GM23338 (cell line): ENCODE results near the gene EIF4E3. TPM values are rescaled to one million over a fixed set of nuclear protein-coding genes. Genes with fewer than 3 reads are reported as not detected.

Source experiments
- ATAC-seq: fragments of 200-7000 bp; cut with Tn5 transposase; 3 replicates; pipeline ENCODE4 v1.9.1; 2020
- DNase-seq: peaks from one replicate; pipeline ENCODE4 v3.0.0-alpha.2; 2015; ENCODE audit warnings: low spot score
- H2AFZ ChIP-seq: fragments of 200-600 bp; sonication (generic); 2 replicates; pipeline ENCODE4 v1.8.0; 2016; ENCODE audit warnings: antibody characterized with exemption, mild to moderate bottlenecking, moderate library complexity
- H3F3A ChIP-seq: fragments of 200-600 bp; sonication (generic); replicated peaks from 2 replicates; pipeline ENCODE4 v1.8.0; 2017; ENCODE audit warnings: antibody characterized with exemption, mixed run types, low read depth
- H3K27ac ChIP-seq: fragments of 200-600 bp; sonication (generic); 2 replicates; pipeline ENCODE4 v1.6.1; 2016; ENCODE audit warnings: low read depth
- H3K27me3 ChIP-seq: fragments of 200-600 bp; sonication (generic); 2 replicates; pipeline ENCODE4 v1.8.0; 2016; ENCODE audit warnings: mild to moderate bottlenecking, mixed run types, moderate library complexity; ENCODE audit not compliant: insufficient read depth
- H3K36me3 ChIP-seq: fragments of 200-600 bp; sonication (generic); 2 replicates; pipeline ENCODE4 v1.8.0; 2016; ENCODE audit warnings: mild to moderate bottlenecking; ENCODE audit not compliant: insufficient read depth
- H3K4me1 ChIP-seq: fragments of 200-600 bp; sonication (generic); 2 replicates; pipeline ENCODE4 v1.8.0; 2016; ENCODE audit warnings: mild to moderate bottlenecking, moderate library complexity; ENCODE audit not compliant: insufficient read depth
- H3K4me2 ChIP-seq: fragments of 200-600 bp; sonication (generic); 2 replicates; pipeline ENCODE4 v1.7.1; 2017; ENCODE audit warnings: mixed run types
- H3K4me3 ChIP-seq: fragments of 200-600 bp; sonication (generic); 2 replicates; pipeline ENCODE4 v1.6.1; 2016; ENCODE audit warnings: mixed run types
- H3K79me2 ChIP-seq: fragments of 200-600 bp; sonication (generic); replicated peaks from 2 replicates; pipeline ENCODE4 v1.8.0; 2017; ENCODE audit warnings: mild to moderate bottlenecking; ENCODE audit not compliant: insufficient read depth
- H3K9me2 ChIP-seq: fragments of 200-600 bp; sonication (generic); 2 replicates; pipeline ENCODE4 v1.8.0; 2017; ENCODE audit not compliant: insufficient read depth
- H4K20me1 ChIP-seq: fragments of 200-600 bp; sonication (generic); replicated peaks from 2 replicates; pipeline ENCODE4 v1.8.0; 2017; ENCODE audit warnings: mild to moderate bottlenecking; ENCODE audit not compliant: insufficient read depth
- H3K27ac Mint-ChIP-seq: 2 replicates; pipeline ENCODE4 v1.8.0; 2020; ENCODE audit warnings: inconsistent platforms, mild to moderate bottlenecking, moderate library complexity, mixed read lengths
- H3K27me3 Mint-ChIP-seq: 3 replicates; pipeline ENCODE4 v1.8.0; 2022; ENCODE audit warnings: low read depth, mild to moderate bottlenecking, moderate library complexity, mixed read lengths, inconsistent platforms; ENCODE audit not compliant: insufficient read depth, poor library complexity
- H3K36me3 Mint-ChIP-seq: 3 replicates; pipeline ENCODE4 v1.8.0; 2021; ENCODE audit warnings: low read depth, mild to moderate bottlenecking, inconsistent platforms, moderate library complexity, mixed read lengths
- H3K4me1 Mint-ChIP-seq: 3 replicates; pipeline ENCODE4 v1.8.0; 2020; ENCODE audit warnings: mild to moderate bottlenecking, inconsistent platforms, mixed read lengths
- H3K4me3 Mint-ChIP-seq: 3 replicates; pipeline ENCODE4 v1.8.0; 2021; ENCODE audit warnings: moderate library complexity, mild to moderate bottlenecking, inconsistent platforms, mixed read lengths
- H3K9me3 Mint-ChIP-seq: 3 replicates; pipeline ENCODE4 v1.8.0; 2020; ENCODE audit warnings: moderate library complexity, mild to moderate bottlenecking, inconsistent platforms, mixed read lengths
- CREB1 ChIP-seq: fragments of 250-450 bp; sonication (Bioruptor Pico); IDR thresholded peaks from 2 replicates; pipeline ENCODE4 v1.5.0; 2020; ENCODE audit warnings: low read depth, mild to moderate bottlenecking, moderate library complexity
- EZH2 ChIP-seq: fragments of 200-600 bp; sonication (generic); IDR thresholded peaks from one replicate; pipeline ENCODE4 v1.8.0; 2017; ENCODE audit warnings: antibody characterized with exemption, mild to moderate bottlenecking, low read depth; ENCODE audit not compliant: unreplicated experiment
- EZH2phosphoT487 ChIP-seq: fragments of 200-600 bp; sonication (generic); IDR thresholded peaks from one replicate; pipeline ENCODE4 v1.8.1; 2018; ENCODE audit warnings: antibody characterized with exemption; ENCODE audit not compliant: unreplicated experiment
- JUNB ChIP-seq: IDR thresholded peaks from one replicate; pipeline ENCODE4 v1.6.1; 2016; ENCODE audit warnings: antibody characterized with exemption; ENCODE audit not compliant: unreplicated experiment
- NANOG ChIP-seq: IDR thresholded peaks from 2 replicates; pipeline ENCODE4 v1.6.1; 2016; ENCODE audit warnings: antibody characterized with exemption, borderline replicate concordance
- POLR2AphosphoS5 ChIP-seq: IDR thresholded peaks from 2 replicates; pipeline ENCODE4 v1.6.1; 2016; ENCODE audit warnings: antibody characterized with exemption, low read depth
- STAT1 ChIP-seq: IDR thresholded peaks from one replicate; pipeline ENCODE4 v1.6.1; 2016; ENCODE audit warnings: antibody characterized with exemption; ENCODE audit not compliant: unreplicated experiment
- ZNF114 ChIP-seq: fragments of 250-450 bp; sonication (Bioruptor Pico); IDR thresholded peaks from 2 replicates; pipeline ENCODE4 v1.5.0; 2020; ENCODE audit warnings: mild to moderate bottlenecking, moderate library complexity
- ZNF331 ChIP-seq: fragments of 250-450 bp; sonication (Bioruptor Pico); IDR thresholded peaks from 2 replicates; pipeline ENCODE4 v1.5.0; 2020; ENCODE audit warnings: low read depth, mild to moderate bottlenecking, moderate library complexity
- polyA plus RNA-seq: library from polyadenylated mRNA; unstranded; fragments of >200 nt; fragmentation: Nextera tagmentation; extraction: Ambion mirVana; gene quantifications from 2 replicates; pipeline ENCODE4 v1.2.1, GENCODE V29; 2016
- total RNA-seq: library from RNA; depleted of rRNA; stranded (reverse); fragments of >200 nt; shearing (Covaris generic); gene quantifications from 2 replicates; pipeline ENCODE4 v1.2.3, GENCODE V29; 2014
- TF ChIP-seq, protein P1 (sequence below), 2 experiments: fragments of 200-600 bp in 1 of 2; sonication (generic) in 1 of 2; conservative IDR thresholded peaks; 2 replicates each; pipeline versions ENCODE4 v1.5.1 to v1.6.1; 2016 to 2017; ENCODE audit warnings: antibody characterized with exemption in 2 of 2, low read depth in 2 of 2, mild to moderate bottlenecking in 2 of 2, moderate library complexity in 1 of 2
- TF ChIP-seq, protein P2 (sequence below): IDR thresholded peaks from one replicate; pipeline ENCODE4 v1.6.1; 2018; ENCODE audit warnings: antibody characterized with exemption; ENCODE audit not compliant: unreplicated experiment
- TF ChIP-seq, protein P3 (sequence below): IDR thresholded peaks from 2 replicates; pipeline ENCODE4 v1.6.1; 2016; ENCODE audit warnings: antibody characterized with exemption

The EIF4E3 gene
- total and polyA plus RNA-seq, 2 experiments from 2014 or later, result 6.0 to 9.7 TPM

DNA sequence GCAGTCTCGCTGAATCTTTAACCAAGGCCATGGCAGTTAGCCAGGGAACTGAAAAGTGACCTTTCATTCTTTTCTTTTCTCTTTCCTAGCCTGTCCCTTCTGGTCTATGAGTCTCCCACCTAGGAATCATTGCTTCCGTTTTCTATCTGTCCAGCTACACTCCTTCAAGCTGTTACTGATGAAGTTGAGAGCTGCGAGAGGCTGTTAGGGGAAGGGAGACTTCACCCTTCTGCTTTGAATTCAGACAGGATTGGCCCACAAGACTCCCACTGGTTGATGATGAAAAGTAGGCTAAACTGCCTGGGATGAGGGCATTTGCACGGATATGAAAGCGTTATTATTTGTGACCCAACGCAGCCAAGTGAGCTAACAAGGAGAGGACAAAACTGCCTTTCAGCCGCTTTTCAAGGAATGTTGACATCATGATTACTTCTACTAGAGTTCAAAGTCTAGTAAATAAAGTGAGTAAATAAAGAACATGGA is 30.2 kb downstream of the EIF4E3 start:
- H3K36me3 Mint-ChIP-seq, result peaks cover 9% of the 10 kb centered on the region
- no peak for ATAC-seq
- Histone ChIP-seq H2AFZ (no peak overlapping the region), H3K27ac (no peak overlapping the region), H3K27me3 (no peaks in the 10 kb centered on the region), H4K20me1 (no peaks in the 10 kb centered on the region), H3K36me3 (no peaks in the 10 kb centered on the region), H3K4me1 (peaks cover 22% of the 10 kb centered on the region), H3K9me2 (peaks cover 4% of the 10 kb centered on the region; the same call in 1 of the 2 replicates), H3K4me3 (no peak overlapping the region), H3K4me2 (no peak overlapping the region), H3K79me2 (no peaks in the 10 kb centered on the region), H3F3A (no peaks in the 10 kb centered on the region)
- no peak for DNase-seq
- H3K9me3 Mint-ChIP-seq, result no peaks in the 10 kb centered on the region; the same call in 2 of the 3 replicates
- H3K27ac Mint-ChIP-seq, result no peak overlapping the region
- H3K27me3 Mint-ChIP-seq, result peaks cover 5% of the 10 kb centered on the region
- no peak overlapping the region for H3K4me3 Mint-ChIP-seq
- H3K4me1 Mint-ChIP-seq, result peaks cover 28% of the 10 kb centered on the region
- TF ChIP-seq NANOG, result no peak

DNA sequence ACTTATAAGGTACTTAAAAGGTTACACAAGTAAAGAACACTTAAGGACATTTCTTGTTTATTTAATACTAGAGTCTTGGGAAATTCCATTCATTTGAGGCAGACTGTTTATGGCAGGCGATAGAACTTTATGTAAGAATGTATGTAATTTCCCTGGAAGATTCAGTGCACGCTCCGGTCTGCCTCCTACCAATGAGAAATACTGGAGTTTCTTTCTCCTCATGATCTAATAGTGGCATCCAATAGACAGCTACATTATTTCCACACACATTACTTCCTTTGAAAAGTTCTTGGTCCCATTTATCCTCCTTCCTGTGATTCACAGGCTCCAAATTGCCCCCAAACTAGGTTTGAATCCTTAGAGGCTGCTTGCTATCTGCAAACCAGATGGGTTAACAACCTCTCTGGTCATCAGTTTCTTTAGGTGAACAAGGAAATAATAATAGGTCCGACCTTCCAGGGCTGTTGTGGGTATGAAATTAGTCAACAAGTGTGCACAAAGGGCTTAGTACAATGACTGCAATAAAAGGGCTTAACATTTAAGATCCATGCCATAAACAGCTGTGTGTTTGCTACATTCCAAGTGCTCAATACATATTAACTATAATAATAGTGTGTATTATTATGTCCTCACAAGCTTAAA is 30.7 kb downstream of the EIF4E3 start:
- no peaks in the 10 kb centered on the region for H4K20me1 ChIP-seq
- no peaks in the 10 kb centered on the region for H3F3A ChIP-seq
- H2AFZ ChIP-seq, result no peak overlapping the region
- no peaks in the 10 kb centered on the region for H3K27me3 ChIP-seq
- Mint-ChIP-seq H3K27ac (no peak overlapping the region), H3K27me3 (peaks cover 5% of the 10 kb centered on the region), H3K36me3 (peaks cover 9% of the 10 kb centered on the region), H3K4me3 (no peak overlapping the region), H3K9me3 (no peaks in the 10 kb centered on the region; the same call in 2 of the 3 replicates), H3K4me1 (peaks cover 32% of the 10 kb centered on the region)
- H3K79me2 ChIP-seq, result no peaks in the 10 kb centered on the region
- no peak overlapping the region for H3K4me3 ChIP-seq
- no peak overlapping the region for H3K27ac ChIP-seq
- H3K36me3 ChIP-seq, result no peaks in the 10 kb centered on the region
- H3K4me1 ChIP-seq, result peaks cover 27% of the 10 kb centered on the region
- no peak overlapping the region for H3K4me2 ChIP-seq
- ATAC-seq, result no peak
- DNase-seq, result no peak
- peaks cover 4% of the 10 kb centered on the region; the same call in 1 of the 2 replicates for H3K9me2 ChIP-seq
- TF ChIP-seq, protein P1, sequence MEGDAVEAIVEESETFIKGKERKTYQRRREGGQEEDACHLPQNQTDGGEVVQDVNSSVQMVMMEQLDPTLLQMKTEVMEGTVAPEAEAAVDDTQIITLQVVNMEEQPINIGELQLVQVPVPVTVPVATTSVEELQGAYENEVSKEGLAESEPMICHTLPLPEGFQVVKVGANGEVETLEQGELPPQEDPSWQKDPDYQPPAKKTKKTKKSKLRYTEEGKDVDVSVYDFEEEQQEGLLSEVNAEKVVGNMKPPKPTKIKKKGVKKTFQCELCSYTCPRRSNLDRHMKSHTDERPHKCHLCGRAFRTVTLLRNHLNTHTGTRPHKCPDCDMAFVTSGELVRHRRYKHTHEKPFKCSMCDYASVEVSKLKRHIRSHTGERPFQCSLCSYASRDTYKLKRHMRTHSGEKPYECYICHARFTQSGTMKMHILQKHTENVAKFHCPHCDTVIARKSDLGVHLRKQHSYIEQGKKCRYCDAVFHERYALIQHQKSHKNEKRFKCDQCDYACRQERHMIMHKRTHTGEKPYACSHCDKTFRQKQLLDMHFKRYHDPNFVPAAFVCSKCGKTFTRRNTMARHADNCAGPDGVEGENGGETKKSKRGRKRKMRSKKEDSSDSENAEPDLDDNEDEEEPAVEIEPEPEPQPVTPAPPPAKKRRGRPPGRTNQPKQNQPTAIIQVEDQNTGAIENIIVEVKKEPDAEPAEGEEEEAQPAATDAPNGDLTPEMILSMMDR (conservative IDR thresholded peaks at IDR 0.05; ENCODE audit: low read depth in 2 of 2), result no peak
- TF ChIP-seq, protein P2, sequence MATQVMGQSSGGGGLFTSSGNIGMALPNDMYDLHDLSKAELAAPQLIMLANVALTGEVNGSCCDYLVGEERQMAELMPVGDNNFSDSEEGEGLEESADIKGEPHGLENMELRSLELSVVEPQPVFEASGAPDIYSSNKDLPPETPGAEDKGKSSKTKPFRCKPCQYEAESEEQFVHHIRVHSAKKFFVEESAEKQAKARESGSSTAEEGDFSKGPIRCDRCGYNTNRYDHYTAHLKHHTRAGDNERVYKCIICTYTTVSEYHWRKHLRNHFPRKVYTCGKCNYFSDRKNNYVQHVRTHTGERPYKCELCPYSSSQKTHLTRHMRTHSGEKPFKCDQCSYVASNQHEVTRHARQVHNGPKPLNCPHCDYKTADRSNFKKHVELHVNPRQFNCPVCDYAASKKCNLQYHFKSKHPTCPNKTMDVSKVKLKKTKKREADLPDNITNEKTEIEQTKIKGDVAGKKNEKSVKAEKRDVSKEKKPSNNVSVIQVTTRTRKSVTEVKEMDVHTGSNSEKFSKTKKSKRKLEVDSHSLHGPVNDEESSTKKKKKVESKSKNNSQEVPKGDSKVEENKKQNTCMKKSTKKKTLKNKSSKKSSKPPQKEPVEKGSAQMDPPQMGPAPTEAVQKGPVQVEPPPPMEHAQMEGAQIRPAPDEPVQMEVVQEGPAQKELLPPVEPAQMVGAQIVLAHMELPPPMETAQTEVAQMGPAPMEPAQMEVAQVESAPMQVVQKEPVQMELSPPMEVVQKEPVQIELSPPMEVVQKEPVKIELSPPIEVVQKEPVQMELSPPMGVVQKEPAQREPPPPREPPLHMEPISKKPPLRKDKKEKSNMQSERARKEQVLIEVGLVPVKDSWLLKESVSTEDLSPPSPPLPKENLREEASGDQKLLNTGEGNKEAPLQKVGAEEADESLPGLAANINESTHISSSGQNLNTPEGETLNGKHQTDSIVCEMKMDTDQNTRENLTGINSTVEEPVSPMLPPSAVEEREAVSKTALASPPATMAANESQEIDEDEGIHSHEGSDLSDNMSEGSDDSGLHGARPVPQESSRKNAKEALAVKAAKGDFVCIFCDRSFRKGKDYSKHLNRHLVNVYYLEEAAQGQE, result no peak
- TF ChIP-seq POLR2AphosphoS5, result no peak
- TF ChIP-seq CREB1 (CRISPR knock-in tag), result no peak
- TF ChIP-seq NANOG, result no peak
- no peak for TF ChIP-seq EZH2
- no peak for TF ChIP-seq ZNF331 (CRISPR knock-in tag)
- TF ChIP-seq JUNB, result no peak
- TF ChIP-seq, protein P3, sequence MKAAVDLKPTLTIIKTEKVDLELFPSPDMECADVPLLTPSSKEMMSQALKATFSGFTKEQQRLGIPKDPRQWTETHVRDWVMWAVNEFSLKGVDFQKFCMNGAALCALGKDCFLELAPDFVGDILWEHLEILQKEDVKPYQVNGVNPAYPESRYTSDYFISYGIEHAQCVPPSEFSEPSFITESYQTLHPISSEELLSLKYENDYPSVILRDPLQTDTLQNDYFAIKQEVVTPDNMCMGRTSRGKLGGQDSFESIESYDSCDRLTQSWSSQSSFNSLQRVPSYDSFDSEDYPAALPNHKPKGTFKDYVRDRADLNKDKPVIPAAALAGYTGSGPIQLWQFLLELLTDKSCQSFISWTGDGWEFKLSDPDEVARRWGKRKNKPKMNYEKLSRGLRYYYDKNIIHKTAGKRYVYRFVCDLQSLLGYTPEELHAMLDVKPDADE, result no peak
- no peak for TF ChIP-seq ZNF114 (CRISPR knock-in tag)
- no peak for TF ChIP-seq STAT1
- no peak for TF ChIP-seq EZH2phosphoT487
